Keratinocyte (primary cell): ENCODE results near the gene CLPTM1L.

Source experiments
- CTCF ChIP-seq, 3 experiments: IDR thresholded peaks in 1 of 3; conservative IDR thresholded peaks in 1 of 3; optimal IDR thresholded peaks in 1 of 3; 2 replicates in 2 of 3; 3 replicates in 1 of 3; pipeline versions ENCODE3 to v1.5.1; 2011; ENCODE audit warnings: low read length in 3 of 3, mild to moderate bottlenecking in 3 of 3, moderate library complexity in 2 of 3, control low read depth in 1 of 3, inconsistent platforms in 1 of 3; ENCODE audit not compliant: insufficient read depth in 2 of 3; ENCODE audit errors: extremely low read depth in 1 of 3
- EZH2 ChIP-seq: IDR thresholded peaks from one replicate; pipeline ENCODE4 v1.6.1; 2012; ENCODE audit warnings: inconsistent platforms, mild to moderate bottlenecking, low read length, moderate library complexity

GRCh38 chr5:1322036-1322900, 22.6 kb downstream of the CLPTM1L start:
- TF ChIP-seq CTCF (optimal IDR thresholded peaks at IDR 0.05 in 1 of 3, IDR thresholded peaks at IDR 0.05 in 1 of 3, conservative IDR thresholded peaks at IDR 0.05 in 1 of 3; ENCODE audit: extremely low read depth in 1 of 3, insufficient read depth in 2 of 3, low read length in 3 of 3) (no peak), EZH2 (no peak)
